ENCODE measurements around the gene GDF15.

GRCh38 chr19:18432275-18433014 lies 46.5 kb downstream of the GDF15 start:
- TF ChIP-seq EZH2 (IDR thresholded peaks at IDR 0.05; ENCODE audit: insufficient read depth, poor library complexity, severe bottlenecking) (no peak), EZH2phosphoT487 (IDR thresholded peaks at IDR 0.05; ENCODE audit: insufficient read depth, low read depth) (no peak)

Data from GM23248 (cell line).